ENCODE data around the gene DDX25.

The DDX25 gene

DNA sequence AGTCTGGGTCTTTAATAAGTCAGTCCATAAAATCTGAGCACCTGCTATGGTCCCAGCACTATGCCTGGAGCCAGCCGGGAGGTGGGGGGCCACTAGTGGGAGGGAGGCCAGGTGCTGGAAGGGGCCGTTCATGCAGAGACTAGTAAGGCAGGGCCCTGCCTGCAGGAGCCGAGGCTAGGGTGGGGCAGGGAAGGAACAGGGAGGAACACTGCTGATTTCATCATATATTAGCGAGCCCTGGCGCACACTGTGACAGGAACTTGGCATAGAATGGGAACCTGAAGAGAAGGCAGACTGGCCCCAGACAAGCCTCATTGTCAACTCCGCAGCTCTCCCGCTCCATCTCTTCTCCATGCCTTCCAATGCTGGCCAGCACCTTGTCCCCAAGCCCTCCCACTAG is 48.7 kb downstream of the DDX25 start:
- DNase-seq: no peak

- no peak for DNase-seq
These were observed 49.2 kb downstream of the DDX25 start for GRCh38 chr11:125953401-125953935.

DNA sequence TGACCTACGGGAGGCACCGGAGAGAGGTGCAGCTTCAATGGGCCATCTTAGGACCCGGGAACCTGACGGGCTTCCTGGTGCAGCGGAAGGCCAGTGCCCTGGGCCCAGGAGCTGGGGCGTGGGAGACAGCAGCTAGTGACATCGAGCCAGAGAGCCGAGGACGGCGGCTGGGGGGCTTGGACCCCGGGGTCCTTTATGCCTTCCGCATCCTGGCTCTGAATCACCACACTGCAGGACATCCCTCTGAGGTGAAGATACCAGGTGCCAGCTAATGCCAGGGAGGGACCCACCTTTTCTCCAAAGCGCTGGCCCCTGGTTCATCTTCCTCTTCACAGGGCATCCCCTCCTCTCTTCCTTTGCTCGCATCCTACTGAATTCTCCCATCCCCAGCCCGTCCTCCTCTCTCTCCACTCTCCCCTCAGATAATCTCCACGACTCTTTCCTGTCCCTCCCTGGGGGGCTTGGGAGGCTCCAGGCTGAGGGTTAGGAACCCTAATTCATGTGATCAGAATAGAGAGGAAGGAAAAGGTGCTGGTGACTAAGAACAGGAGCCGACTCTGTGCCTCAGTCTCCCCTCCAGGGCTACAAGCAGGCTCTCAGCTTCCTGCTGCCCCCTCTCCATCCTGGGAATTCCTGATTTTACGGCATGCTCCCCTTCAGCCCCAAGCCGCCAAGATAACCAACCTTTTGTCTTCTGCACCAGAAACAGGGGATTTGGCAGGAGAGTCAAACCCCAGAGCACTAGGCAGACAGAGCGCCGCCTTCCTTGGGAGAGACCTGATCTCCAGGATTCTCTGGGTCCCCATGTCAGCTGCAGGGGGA is 50.0 kb downstream of the DDX25 start:
- no peak for DNase-seq

DNA sequence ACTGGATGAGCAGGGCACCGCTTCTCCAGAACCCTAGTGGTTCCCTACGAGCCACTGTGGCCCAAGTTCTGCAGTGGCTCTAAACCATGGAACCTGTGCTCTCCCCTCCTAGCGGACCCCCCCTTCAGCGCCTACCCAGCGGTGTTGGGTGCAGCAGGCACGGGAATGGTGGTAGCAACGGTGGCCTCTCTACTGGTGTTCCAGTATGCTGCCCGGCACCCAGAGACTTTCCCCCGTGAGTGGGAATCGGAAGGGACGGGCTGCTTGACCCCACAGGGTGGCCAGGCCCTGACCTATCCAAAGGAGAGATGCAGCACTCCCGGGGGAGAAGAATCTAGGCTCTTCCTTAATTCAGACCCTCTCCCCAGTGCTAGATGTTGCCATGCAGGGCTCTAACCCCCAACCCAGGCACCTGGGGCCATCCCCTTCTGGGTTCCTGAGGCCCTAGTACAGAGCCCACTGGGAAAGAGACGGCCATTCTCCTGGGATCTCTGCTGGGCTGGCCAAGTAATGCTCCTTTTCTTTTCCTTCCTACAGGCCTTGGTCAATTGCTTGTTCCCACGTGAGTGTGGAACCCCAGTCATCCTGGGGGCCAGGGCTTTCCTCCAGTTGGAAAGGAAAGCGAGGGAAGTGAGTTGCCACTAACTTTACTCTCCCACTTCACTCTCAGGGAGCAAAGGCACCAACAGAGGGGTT is 50.8 kb downstream of the DDX25 start:
- no peak for DNase-seq

DNA sequence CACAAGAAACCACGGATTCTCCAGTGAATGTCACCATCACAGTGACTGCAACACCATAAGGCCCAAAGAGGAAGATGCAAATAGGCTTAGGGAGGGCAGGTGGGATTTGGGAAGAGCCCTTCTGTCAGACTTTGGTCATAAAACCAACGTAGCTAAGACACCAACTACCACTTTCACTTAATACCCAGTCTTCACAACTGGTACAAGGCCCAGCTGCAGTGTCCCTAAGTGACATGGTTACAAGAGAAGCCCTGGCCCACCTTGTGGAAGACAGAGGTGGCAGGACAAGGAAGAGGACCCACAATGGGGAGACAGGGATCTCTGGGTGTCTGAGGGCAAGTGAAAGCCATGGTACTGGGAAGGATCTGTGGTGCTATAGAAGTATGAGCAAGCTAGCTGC is 51.5 kb downstream of the DDX25 start:
- DNase-seq: no peak

DNA sequence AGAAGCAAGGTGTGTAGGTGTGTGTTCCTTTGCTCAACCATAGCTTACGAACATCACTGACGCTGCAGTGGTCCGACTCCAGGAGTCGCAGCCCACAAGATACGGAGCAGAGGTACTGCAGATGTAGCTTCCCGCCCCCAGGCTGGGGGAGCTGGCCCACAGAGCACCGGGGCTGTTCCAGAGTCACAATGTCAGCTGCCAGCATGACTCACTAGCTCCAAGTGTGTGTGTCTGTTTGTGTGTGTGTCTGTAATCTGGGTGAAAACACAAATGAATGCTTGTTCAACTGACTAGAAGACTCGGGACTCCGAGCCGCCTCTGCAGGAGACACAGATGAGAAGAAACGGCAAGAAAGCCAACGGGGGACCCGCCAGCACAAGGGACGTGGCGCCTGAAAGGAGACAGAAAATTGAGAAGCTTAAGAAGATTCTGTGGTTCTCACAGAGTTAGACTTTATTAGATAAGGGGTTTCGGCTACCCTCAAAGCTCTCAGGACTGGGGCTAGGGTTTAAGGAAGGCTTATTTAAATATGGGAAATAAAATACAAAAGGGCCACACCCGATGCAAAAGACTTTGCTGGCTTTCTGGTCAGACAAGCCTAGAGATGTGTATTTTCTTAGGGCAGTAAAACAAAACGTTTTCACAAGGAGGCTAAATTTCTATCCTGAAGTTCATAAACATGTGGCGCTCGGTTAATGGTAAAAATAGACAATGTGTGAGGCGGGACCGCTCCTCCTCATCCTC is 52.3 kb downstream of the DDX25 start:
- no peak for DNase-seq

DNA sequence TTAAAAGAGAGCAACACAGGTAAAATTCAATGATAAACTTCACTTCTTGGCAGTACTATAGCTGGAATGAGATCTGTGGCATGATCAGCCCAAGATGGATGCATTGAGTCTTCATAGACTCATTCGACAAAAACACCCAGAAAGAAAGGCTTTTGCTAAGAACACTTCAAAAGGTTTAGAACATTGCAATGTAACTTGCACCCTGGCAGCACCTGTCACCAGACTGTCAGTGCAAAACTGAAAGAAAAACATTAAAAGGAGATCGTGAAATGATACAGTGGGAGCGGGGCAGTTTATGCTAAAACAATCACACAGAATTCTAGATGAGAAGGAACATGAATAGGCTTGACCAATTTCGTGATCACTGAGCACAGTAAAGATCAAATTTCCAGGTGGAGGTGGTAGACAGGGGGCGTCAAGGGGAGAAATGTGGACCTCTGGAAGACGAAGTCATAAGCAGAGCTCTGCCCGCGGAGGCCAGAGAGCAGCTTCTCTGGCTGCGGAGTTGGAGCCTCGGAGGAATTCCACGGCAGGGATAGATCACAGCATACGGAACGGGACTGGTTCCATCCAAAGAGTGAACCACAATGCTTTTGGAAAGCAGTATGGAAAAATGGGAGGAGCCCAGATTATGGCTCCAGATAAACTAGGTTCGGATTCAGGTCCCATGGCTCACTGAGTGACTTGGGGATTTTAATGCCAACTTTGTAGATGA is 53.5 kb downstream of the DDX25 start:
- no peak for DNase-seq

DNA sequence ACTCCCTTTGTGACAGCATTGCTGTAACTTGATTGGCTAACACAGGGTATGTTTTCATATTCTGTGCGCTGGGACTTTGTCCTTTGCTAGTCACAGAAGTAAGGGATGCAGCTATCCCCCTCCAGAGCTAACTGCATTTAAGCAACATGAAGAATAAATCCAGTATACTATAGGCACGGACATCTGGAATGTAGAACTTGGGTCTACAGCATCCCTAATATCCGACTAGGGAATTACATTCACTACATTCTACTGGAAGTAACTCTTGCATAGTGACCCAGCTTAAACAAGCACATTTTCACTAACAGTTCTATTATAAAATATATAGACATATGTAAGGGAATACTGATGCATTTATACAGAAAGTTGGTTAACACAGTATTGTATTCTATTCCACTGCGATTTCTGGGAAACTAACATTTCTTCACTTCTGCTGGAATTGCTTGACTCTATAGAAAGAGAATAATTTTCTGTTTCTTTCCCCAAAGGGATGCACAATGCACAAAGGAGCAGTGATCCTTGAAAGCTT is 54.6 kb downstream of the DDX25 start:
- DNase-seq: no peak

DNA sequence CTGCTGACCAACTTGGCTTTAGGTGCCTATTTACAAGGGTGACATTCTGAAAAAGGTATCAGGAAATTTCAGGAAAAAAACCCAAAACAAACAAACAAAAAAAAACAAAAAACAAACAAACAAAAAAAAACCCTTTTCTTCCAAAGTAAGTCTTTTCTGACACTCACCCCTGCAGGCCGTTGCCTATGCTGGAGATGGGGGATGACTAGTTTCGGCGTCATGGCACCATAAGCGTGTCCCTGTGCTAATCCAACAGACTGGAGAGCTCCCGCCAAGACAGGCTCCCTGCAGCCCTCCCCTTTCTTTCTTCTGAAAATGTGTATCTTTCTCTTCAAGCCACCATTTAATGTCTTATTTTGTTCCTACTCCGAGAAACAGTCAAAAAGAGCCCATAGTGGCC is 55.2 kb downstream of the DDX25 start:
- no peak for DNase-seq

DNA sequence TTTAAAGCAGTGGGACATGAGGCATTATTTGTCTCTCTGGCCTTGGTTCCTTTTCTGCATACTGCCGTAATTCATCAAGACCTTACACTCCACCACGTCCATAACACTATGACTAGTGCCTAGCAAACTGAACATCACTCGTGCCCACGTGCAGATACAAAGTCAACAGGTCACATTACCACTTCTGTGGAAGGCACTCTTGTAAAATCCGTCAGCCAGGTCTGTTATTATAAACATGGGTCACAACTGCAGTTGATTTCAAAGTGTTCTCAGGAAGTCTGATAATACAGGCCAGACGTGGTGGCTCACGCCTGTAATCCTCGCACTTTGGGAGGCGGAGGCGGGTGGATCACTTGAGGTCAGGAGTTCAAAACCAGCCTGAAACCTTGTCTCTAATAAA is 55.6 kb downstream of the DDX25 start:
- no peak for DNase-seq

DNA sequence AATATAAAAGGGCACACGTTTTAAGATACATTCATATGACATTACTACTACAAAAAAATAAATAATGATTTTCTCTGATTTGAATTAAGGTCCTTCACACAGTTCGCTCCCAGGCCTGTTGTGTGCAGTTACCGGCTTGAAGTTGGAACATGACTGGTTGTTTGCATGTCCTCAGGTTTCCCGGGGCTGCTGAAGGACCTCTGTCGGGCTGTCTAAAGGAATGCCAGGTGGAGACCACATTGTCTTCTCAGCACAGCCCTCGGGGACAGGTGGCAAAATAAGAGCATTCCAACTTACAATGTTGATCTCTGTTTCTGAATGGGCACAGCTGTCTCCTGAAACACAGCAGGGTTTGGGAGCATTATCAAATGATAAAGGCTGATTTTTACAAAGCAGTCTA is 56.5 kb downstream of the DDX25 start:
- no peak for DNase-seq

DNA sequence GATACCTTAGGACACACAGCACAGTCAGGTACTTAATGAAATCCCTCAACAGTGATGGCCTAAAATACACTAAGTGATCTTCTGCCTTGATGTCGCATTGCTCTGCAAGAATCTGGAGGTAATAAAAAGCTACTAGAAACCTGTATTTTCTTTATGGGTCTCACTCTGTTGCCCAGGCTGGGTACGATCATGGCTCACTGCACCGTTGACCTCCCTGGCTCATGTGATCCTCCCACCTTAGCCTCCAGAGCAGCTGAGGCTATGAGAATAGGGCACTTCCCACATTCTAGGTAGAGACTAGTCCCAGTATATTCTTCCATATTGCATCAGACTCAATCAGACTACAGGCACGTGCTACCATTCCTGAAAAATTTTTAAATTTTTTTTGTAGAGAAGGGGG is 63.2 kb downstream of the DDX25 start:
- no peak for DNase-seq

DNA sequence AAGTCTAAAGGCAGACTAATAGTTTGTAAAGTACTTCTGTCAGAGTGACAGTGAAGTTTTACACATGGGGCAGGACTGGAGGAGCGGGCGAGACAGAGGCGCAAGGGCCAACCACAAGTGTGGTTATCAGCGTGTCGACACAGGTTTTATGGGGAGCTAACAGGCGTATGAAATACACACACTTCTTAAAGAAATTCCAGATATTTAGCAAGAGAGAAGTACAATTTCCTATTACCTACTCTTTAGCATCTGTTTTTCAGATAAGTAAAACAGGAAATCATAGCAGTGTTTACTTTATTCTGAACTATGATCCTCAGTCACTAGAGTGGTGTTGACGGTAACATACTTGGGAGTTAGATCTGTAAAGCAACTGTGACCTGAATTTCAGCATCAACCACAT is 64.0 kb downstream of the DDX25 start:
- DNase-seq: no peak

DNA sequence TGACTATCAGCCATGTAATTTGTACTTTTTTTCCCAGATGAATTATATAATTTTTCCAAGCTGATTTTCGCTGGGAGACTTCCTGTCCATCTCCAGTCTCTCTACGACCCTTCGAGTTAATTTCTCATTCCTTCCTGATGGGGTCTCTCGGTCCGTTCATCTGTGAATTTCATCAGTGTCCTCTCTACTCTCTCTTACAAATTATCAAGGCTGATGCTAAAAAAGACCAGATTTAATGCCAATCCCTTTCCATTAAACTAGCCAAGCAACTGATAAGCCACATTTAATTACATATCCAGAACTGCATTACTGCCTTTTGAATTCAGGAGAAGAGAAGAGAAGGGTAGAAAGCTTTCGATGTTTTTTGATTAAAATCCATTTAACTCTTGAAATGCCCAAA is 67.3 kb downstream of the DDX25 start:
- no peak for DNase-seq

DNA sequence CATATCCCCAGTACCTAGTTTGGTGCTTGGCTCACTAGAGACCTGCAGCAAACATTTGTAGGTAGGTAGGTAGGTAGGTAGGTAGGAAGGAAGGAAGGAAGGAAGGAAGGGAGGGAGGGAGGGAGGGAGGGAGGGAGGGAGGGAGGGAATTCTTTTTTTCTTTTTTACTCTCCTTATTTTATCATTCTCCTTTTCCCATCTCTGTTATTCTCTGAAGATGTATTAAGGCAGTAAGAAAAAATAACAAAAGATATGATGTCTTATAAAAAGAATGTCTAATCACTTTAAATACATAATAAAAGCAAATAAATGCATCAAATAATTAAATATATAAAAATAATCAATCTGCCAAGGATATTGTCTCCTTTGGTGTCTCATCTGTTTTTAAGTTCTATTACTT is 70.0 kb downstream of the DDX25 start:
- DNase-seq: no peak

DNA sequence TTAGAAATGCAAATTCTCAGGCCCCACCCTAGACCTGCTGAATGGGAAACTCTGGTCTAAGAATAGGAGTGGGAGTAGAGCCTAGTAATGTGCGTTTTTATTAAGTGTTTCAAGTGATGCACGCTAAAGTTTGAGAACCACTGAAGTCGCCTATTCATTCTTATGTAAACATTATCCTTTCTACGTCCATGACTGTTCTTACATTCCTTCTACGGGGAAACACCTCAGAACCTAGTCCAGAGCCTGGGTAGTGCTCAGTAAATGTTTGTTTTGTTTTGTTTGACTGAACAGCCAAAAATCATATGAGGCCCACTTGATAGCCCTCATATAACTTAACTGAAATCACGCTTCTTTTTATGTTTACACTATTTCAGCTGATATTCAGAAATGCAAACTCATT is 71.3 kb downstream of the DDX25 start:
- DNase-seq: no peak

- DNase-seq: no peak
These were observed 71.8 kb downstream of the DDX25 start for GRCh38 chr11:125976156-125976555.

DNA sequence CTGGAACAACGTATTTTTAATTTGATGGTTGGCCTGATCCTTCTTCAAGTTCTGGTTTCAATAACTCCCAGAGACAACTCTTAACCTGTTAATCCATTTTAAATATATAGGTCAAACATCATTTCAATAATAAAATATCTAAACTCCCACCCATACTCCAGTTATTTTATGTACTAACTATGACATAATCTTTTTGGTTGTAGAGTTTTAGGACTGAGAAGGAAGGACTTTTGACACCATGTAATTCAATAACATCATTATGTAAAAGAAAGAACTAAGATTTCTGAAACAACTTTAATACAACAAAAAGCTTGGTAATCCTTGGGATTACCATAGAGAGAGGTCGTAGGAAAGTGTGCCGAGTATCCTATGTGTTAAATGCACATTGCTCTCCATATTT is 73.0 kb downstream of the DDX25 start:
- no peak for DNase-seq

- no peak for DNase-seq
These were observed 73.9 kb downstream of the DDX25 start for GRCh38 chr11:125978181-125978716.
